MM.1S (cell line): ENCODE results near the gene SMIM38.

ENCODE experiments used
- EZH2 ChIP-seq: fragments of 300-600 bp; sonication (generic); optimal IDR thresholded peaks from 2 replicates; pipeline ENCODE3; 2017; ENCODE audit warnings: low read depth, mild to moderate bottlenecking, antibody characterized with exemption, low read length, mixed read lengths
- EZH2phosphoT487 ChIP-seq: fragments of 300-600 bp; sonication (generic); IDR thresholded peaks from 2 replicates; pipeline ENCODE4 v1.6.1; 2018; ENCODE audit warnings: antibody characterized with exemption, low read length

- no peak for TF ChIP-seq EZH2phosphoT487
- no peak for TF ChIP-seq EZH2
Observed at GRCh38 chr11:69148806-69149205, 6.9 kb upstream of the SMIM38 start.
